Measurements from ENCODE around the gene AUTS2. TPM values are rescaled to one million over a fixed set of nuclear protein-coding genes. Genes with fewer than 3 reads are reported as not detected.
A peak's percentile ranks its signal among the peaks of the same experiment; 100 is the strongest.

The AUTS2 gene
- total and polyA plus RNA-seq, 4 donors = 4.9 to 24.4 (median 7.0) TPM

DNA sequence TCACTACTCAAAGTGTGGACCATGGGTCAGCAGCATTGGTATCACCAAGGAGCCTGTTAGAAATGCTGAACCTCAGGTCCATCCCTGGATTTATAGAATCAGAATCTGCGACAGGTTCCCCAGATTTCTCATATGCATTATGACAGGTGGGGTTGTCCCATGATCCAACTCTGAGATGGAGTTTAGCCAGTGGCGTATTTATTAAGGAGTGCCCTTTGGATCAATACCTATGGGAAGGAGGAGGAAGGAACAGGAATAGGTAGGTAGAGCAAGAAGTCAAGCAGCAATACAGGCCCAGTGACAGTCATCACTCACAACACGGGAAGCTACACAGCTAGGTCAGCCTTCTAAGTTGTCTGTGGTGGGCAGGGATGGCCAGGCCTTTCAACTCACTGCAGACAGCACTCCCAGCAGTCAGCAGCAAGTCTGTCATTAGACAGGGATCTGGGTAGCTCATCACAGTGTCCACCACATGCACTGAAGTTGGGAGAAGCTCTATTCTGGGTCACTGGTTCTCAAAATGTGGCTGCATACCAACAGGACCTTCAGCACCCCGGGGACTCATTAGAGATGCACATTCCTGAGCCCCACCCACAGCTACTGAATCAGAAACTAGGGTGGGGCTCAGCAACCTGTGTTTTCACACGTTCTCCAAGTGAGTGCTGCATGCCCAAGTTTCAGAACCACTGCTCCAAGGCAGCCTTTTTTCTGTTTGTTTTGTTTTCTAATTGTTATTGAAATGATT is 1001.3 kb downstream of the AUTS2 start:
- TF ChIP-seq FOXA2 (IDR thresholded peaks at IDR 0.05) = no peak
- no peak for TF ChIP-seq RAD21 (IDR thresholded peaks at IDR 0.05)
- TF ChIP-seq GABPA (IDR thresholded peaks at IDR 0.05 in 1 of 2, conservative IDR thresholded peaks at IDR 0.05 in 1 of 2) = no peak
- TF ChIP-seq, protein P1, sequence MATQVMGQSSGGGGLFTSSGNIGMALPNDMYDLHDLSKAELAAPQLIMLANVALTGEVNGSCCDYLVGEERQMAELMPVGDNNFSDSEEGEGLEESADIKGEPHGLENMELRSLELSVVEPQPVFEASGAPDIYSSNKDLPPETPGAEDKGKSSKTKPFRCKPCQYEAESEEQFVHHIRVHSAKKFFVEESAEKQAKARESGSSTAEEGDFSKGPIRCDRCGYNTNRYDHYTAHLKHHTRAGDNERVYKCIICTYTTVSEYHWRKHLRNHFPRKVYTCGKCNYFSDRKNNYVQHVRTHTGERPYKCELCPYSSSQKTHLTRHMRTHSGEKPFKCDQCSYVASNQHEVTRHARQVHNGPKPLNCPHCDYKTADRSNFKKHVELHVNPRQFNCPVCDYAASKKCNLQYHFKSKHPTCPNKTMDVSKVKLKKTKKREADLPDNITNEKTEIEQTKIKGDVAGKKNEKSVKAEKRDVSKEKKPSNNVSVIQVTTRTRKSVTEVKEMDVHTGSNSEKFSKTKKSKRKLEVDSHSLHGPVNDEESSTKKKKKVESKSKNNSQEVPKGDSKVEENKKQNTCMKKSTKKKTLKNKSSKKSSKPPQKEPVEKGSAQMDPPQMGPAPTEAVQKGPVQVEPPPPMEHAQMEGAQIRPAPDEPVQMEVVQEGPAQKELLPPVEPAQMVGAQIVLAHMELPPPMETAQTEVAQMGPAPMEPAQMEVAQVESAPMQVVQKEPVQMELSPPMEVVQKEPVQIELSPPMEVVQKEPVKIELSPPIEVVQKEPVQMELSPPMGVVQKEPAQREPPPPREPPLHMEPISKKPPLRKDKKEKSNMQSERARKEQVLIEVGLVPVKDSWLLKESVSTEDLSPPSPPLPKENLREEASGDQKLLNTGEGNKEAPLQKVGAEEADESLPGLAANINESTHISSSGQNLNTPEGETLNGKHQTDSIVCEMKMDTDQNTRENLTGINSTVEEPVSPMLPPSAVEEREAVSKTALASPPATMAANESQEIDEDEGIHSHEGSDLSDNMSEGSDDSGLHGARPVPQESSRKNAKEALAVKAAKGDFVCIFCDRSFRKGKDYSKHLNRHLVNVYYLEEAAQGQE (IDR thresholded peaks at IDR 0.05) = no peak
- TF ChIP-seq, protein P2, sequence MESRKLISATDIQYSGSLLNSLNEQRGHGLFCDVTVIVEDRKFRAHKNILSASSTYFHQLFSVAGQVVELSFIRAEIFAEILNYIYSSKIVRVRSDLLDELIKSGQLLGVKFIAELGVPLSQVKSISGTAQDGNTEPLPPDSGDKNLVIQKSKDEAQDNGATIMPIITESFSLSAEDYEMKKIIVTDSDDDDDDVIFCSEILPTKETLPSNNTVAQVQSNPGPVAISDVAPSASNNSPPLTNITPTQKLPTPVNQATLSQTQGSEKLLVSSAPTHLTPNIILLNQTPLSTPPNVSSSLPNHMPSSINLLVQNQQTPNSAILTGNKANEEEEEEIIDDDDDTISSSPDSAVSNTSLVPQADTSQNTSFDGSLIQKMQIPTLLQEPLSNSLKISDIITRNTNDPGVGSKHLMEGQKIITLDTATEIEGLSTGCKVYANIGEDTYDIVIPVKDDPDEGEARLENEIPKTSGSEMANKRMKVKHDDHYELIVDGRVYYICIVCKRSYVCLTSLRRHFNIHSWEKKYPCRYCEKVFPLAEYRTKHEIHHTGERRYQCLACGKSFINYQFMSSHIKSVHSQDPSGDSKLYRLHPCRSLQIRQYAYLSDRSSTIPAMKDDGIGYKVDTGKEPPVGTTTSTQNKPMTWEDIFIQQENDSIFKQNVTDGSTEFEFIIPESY (IDR thresholded peaks at IDR 0.05) = no peak
- TF ChIP-seq RXRA (IDR thresholded peaks at IDR 0.05) = no peak
- TF ChIP-seq, protein P3, sequence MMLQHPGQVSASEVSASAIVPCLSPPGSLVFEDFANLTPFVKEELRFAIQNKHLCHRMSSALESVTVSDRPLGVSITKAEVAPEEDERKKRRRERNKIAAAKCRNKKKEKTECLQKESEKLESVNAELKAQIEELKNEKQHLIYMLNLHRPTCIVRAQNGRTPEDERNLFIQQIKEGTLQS (IDR thresholded peaks at IDR 0.05) = no peak
- Histone ChIP-seq H3K9me3 (ENCODE audit: control insufficient read depth in 4 of 4, low read length in 3 of 4) (peaks cover 0 to 2% (median 0%) of the 10 kb centered on the region in 4 donors), H3K36me3 (ENCODE audit: control insufficient read depth in 4 of 4, insufficient read depth in 3 of 4, low read depth in 1 of 4, low read length in 3 of 4) (peaks cover 0 to 4% (median 1%) of the 10 kb centered on the region in 4 donors), H3K27me3 (ENCODE audit: control insufficient read depth in 4 of 4, insufficient read depth in 4 of 4, low read length in 3 of 4) (no peaks in the 10 kb centered on the region), H3K4me3 (ENCODE audit: low read depth in 1 of 3, low read length in 3 of 3) (no peak overlapping the region), H3K27ac (ENCODE audit: low read depth in 1 of 2, low read length in 2 of 2) (peak overlapping the region; percentile 15 to 67), H3K9ac (ENCODE audit: low read depth in 1 of 2, low read length in 2 of 2) (no peak overlapping the region), H3K4me1 (ENCODE audit: control insufficient read depth in 4 of 4, insufficient read depth in 4 of 4, low read length in 3 of 4) (peaks cover 5 to 68% (median 47%) of the 10 kb centered on the region in 4 donors)
- WGBS = 70% methylated on average over 5 of the region's 5 CpGs
- DNase-seq (ENCODE audit: low spot score) = no peak

DNA sequence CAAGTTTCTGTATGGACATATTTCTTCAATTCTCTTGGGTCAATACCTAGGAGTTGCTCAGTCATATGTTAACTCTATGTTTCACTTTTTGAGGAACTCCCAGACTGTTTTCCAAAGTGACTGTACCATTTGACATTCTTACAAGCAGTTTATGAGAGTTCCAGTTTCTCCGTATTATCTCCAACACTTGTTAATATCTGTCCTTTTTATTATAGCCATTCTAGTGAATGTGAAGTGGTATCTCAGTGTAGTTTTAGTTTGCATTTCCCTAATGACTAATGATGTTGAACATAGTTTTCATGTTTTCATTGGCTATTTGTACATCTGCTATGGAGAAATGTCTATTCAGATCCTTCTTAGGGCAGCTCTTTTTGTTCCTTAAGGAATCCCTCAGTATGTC is 1002.7 kb downstream of the AUTS2 start:
- Histone ChIP-seq H3K9me3 (ENCODE audit: control insufficient read depth in 4 of 4, low read length in 3 of 4) (peaks cover 0 to 4% (median 0%) of the 10 kb centered on the region in 4 donors), H3K36me3 (ENCODE audit: control insufficient read depth in 4 of 4, insufficient read depth in 3 of 4, low read depth in 1 of 4, low read length in 3 of 4) (peaks cover 0 to 4% (median 1%) of the 10 kb centered on the region in 4 donors), H3K27ac (ENCODE audit: low read depth in 1 of 2, low read length in 2 of 2) (peak overlapping the region; percentile 48 to 63), H3K4me1 (ENCODE audit: control insufficient read depth in 4 of 4, insufficient read depth in 4 of 4, low read length in 3 of 4) (peaks cover 5 to 55% (median 38%) of the 10 kb centered on the region in 4 donors), H3K9ac (ENCODE audit: low read depth in 1 of 2, low read length in 2 of 2) (no peak overlapping the region), H3K27me3 (ENCODE audit: control insufficient read depth in 4 of 4, insufficient read depth in 4 of 4, low read length in 3 of 4) (no peaks in the 10 kb centered on the region), H3K4me3 (ENCODE audit: low read depth in 1 of 3, low read length in 3 of 3) (no peak overlapping the region)
- 99% methylated on average over 1 of the region's 1 CpG for WGBS
- no peak for DNase-seq (ENCODE audit: low spot score)
- TF ChIP-seq, protein P3 (IDR thresholded peaks at IDR 0.05) = no peak
- no peak for TF ChIP-seq RAD21 (IDR thresholded peaks at IDR 0.05)
- TF ChIP-seq, protein P4, sequence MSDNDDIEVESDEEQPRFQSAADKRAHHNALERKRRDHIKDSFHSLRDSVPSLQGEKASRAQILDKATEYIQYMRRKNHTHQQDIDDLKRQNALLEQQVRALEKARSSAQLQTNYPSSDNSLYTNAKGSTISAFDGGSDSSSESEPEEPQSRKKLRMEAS (IDR thresholded peaks at IDR 0.05) = no peak
- no peak for TF ChIP-seq EGR1 (IDR thresholded peaks at IDR 0.05; ENCODE audit: low read depth in 2 of 2)
- TF ChIP-seq SP1 (IDR thresholded peaks at IDR 0.05) = no peak
- TF ChIP-seq, protein P5, sequence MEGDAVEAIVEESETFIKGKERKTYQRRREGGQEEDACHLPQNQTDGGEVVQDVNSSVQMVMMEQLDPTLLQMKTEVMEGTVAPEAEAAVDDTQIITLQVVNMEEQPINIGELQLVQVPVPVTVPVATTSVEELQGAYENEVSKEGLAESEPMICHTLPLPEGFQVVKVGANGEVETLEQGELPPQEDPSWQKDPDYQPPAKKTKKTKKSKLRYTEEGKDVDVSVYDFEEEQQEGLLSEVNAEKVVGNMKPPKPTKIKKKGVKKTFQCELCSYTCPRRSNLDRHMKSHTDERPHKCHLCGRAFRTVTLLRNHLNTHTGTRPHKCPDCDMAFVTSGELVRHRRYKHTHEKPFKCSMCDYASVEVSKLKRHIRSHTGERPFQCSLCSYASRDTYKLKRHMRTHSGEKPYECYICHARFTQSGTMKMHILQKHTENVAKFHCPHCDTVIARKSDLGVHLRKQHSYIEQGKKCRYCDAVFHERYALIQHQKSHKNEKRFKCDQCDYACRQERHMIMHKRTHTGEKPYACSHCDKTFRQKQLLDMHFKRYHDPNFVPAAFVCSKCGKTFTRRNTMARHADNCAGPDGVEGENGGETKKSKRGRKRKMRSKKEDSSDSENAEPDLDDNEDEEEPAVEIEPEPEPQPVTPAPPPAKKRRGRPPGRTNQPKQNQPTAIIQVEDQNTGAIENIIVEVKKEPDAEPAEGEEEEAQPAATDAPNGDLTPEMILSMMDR (IDR thresholded peaks at IDR 0.05; ENCODE audit: low read depth, low read length, missing input control) = no peak
- TF ChIP-seq FOXA2 (IDR thresholded peaks at IDR 0.05) = no peak
- TF ChIP-seq GABPA (IDR thresholded peaks at IDR 0.05 in 1 of 2, conservative IDR thresholded peaks at IDR 0.05 in 1 of 2) = no peak
- TF ChIP-seq, protein P2 (IDR thresholded peaks at IDR 0.05) = no peak
- no peak for TF ChIP-seq JUND (IDR thresholded peaks at IDR 0.05)
- TF ChIP-seq TAF1 (conservative IDR thresholded peaks at IDR 0.05) = no peak
- no peak for TF ChIP-seq RXRA (IDR thresholded peaks at IDR 0.05)
- TF ChIP-seq HNF4A (conservative IDR thresholded peaks at IDR 0.05) = no peak
- TF ChIP-seq, protein P1 (IDR thresholded peaks at IDR 0.05) = no peak
- no peak for TF ChIP-seq YY1 (IDR thresholded peaks at IDR 0.05)
